ENCODE data around the gene TECR.

- TF ChIP-seq, protein P1, sequence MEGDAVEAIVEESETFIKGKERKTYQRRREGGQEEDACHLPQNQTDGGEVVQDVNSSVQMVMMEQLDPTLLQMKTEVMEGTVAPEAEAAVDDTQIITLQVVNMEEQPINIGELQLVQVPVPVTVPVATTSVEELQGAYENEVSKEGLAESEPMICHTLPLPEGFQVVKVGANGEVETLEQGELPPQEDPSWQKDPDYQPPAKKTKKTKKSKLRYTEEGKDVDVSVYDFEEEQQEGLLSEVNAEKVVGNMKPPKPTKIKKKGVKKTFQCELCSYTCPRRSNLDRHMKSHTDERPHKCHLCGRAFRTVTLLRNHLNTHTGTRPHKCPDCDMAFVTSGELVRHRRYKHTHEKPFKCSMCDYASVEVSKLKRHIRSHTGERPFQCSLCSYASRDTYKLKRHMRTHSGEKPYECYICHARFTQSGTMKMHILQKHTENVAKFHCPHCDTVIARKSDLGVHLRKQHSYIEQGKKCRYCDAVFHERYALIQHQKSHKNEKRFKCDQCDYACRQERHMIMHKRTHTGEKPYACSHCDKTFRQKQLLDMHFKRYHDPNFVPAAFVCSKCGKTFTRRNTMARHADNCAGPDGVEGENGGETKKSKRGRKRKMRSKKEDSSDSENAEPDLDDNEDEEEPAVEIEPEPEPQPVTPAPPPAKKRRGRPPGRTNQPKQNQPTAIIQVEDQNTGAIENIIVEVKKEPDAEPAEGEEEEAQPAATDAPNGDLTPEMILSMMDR (IDR thresholded peaks at IDR 0.05): no peak
- TF ChIP-seq POLR2AphosphoS5 (IDR thresholded peaks at IDR 0.05) (no peak), POLR2A (IDR thresholded peaks at IDR 0.05) (no peak)
These were observed 32.5 kb downstream of the TECR start for GRCh38 chr19:14561847-14562351.

Measured in suprapubic skin (tissue), 4 donors.